ENCODE measurements around the gene PTPN3.
"Not testable (repeated sequence)": the region's sequence is repeated elsewhere in the genome, so short reads cannot be mapped to it uniquely, and the experiment has no call there.

The PTPN3 gene

GRCh38 chr9:109498195-109499092 lies at the start of gene PTPN3:
TSS of gene PTPN3 (minus strand) at chr9:109498307. CDS start at chr9:109463434, 34,873 bp downstream.
- no peak for DNase-seq
- TF ChIP-seq POLR2A (IDR thresholded peaks at IDR 0.05; ENCODE audit: low read length), result no peak
- TF ChIP-seq GATA1 (IDR thresholded peaks at IDR 0.05; ENCODE audit: low read depth, low read length), result no peak

GRCh38 chr9:109544954-109545353 lies 46.8 kb upstream of the PTPN3 start:
- DNase-seq, result not testable (repeated sequence)

GRCh38 chr9:109542922-109543321 lies 44.8 kb upstream of the PTPN3 start:
- TF ChIP-seq POLR2A (IDR thresholded peaks at IDR 0.05; ENCODE audit: low read length) (no peak), GATA1 (IDR thresholded peaks at IDR 0.05; ENCODE audit: low read depth, low read length) (no peak)
- DNase-seq, result no peak

GRCh38 chr9:109538346-109538745 lies 40.2 kb upstream of the PTPN3 start:
- TF ChIP-seq GATA1 (IDR thresholded peaks at IDR 0.05; ENCODE audit: low read depth, low read length), result no peak
- TF ChIP-seq POLR2A (IDR thresholded peaks at IDR 0.05; ENCODE audit: low read length), result no peak
- no peak for DNase-seq

- no peak for TF ChIP-seq GATA1 (IDR thresholded peaks at IDR 0.05; ENCODE audit: low read depth, low read length)
- no peak for TF ChIP-seq POLR2A (IDR thresholded peaks at IDR 0.05; ENCODE audit: low read length)
- DNase-seq, result no peak
Measured at GRCh38 chr9:109537288-109537687, 39.2 kb upstream of the PTPN3 start.

GRCh38 chr9:109536859-109537258 lies 38.8 kb upstream of the PTPN3 start:
- no peak for DNase-seq
- TF ChIP-seq GATA1 (IDR thresholded peaks at IDR 0.05; ENCODE audit: low read depth, low read length) (no peak), POLR2A (IDR thresholded peaks at IDR 0.05; ENCODE audit: low read length) (no peak)

- DNase-seq, result no peak
- TF ChIP-seq GATA1 (IDR thresholded peaks at IDR 0.05; ENCODE audit: low read depth, low read length) (no peak), POLR2A (IDR thresholded peaks at IDR 0.05; ENCODE audit: low read length) (no peak)
Measured at GRCh38 chr9:109535365-109535764, 37.3 kb upstream of the PTPN3 start.

GRCh38 chr9:109534151-109534550 lies 36.0 kb upstream of the PTPN3 start:
- TF ChIP-seq GATA1 (IDR thresholded peaks at IDR 0.05; ENCODE audit: low read depth, low read length) (no peak), POLR2A (IDR thresholded peaks at IDR 0.05; ENCODE audit: low read length) (no peak)

GRCh38 chr9:109532652-109533051 lies 34.5 kb upstream of the PTPN3 start:
- DNase-seq, result not testable (repeated sequence)

More at GRCh38 chr9:109534151-109534550, 36.0 kb upstream of the PTPN3 start:
- no peak for DNase-seq

- TF ChIP-seq POLR2A (IDR thresholded peaks at IDR 0.05; ENCODE audit: low read length), result no peak
- no peak for TF ChIP-seq GATA1 (IDR thresholded peaks at IDR 0.05; ENCODE audit: low read depth, low read length)
- DNase-seq, result no peak
Measured at GRCh38 chr9:109522106-109522505, 24.0 kb upstream of the PTPN3 start.

- DNase-seq, result peak; percentile 49 to 70
- TF ChIP-seq GATA1 (IDR thresholded peaks at IDR 0.05; ENCODE audit: low read depth, low read length) (no peak), POLR2A (IDR thresholded peaks at IDR 0.05; ENCODE audit: low read length) (no peak)
Measured at GRCh38 chr9:109520475-109521132, 22.5 kb upstream of the PTPN3 start.

- TF ChIP-seq GATA1 (IDR thresholded peaks at IDR 0.05; ENCODE audit: low read depth, low read length) (no peak), POLR2A (IDR thresholded peaks at IDR 0.05; ENCODE audit: low read length) (no peak)
- DNase-seq, result no peak
Measured at GRCh38 chr9:109519366-109519765, 21.3 kb upstream of the PTPN3 start.

- DNase-seq, result no peak
Measured at GRCh38 chr9:109518621-109519335, 20.7 kb upstream of the PTPN3 start.

GRCh38 chr9:109517901-109518377 lies 19.8 kb upstream of the PTPN3 start:
- TF ChIP-seq GATA1 (IDR thresholded peaks at IDR 0.05; ENCODE audit: low read depth, low read length), result no peak
- DNase-seq, result no peak

More at GRCh38 chr9:109518621-109519335, 20.7 kb upstream of the PTPN3 start:
- TF ChIP-seq POLR2A (IDR thresholded peaks at IDR 0.05; ENCODE audit: low read length) (no peak), GATA1 (IDR thresholded peaks at IDR 0.05; ENCODE audit: low read depth, low read length) (no peak)

All from erythroblast (primary cell).